IMR-90 (cell line): ENCODE results near the gene TMEM127. TPM values are rescaled to one million over a fixed set of nuclear protein-coding genes. Genes with fewer than 3 reads are reported as not detected.

Source experiments
- ATAC-seq: fragments of 200-7000 bp; cut with Tn5 transposase; 2 replicates; pipeline ENCODE4 v1.9.1; 2020; ENCODE audit warnings: low read depth, mild to moderate bottlenecking, moderate library complexity
- BruUV-seq: library from RNA; stranded (reverse); fragments of 400-500 nt; replicated peaks from 2 replicates; lab custom pipeline; 2021; lab: Mats Ljungman, UMichigan
- CTCF ChIA-PET: fragments of 300-600 bp; formaldehyde crosslinking; extraction: SDS; loops from one replicate; lab custom pipeline; 2021; ENCODE audit warnings: antibody characterized with exemption; lab: Yijun Ruan, JAX
- POLR2A ChIA-PET: fragments of 300-600 bp; sonication (Branson Sonifier 250); formaldehyde crosslinking; loops from one replicate; lab custom pipeline; 2022; ENCODE audit warnings: antibody characterized with exemption; ENCODE audit not compliant: unreplicated experiment; lab: Charles Lee
- DNase-seq: peaks from one replicate; pipeline ENCODE4 v3.0.0; 2013
- H2AFZ ChIP-seq: replicated peaks from 2 replicates; pipeline ENCODE3; 2013; ENCODE audit warnings: low read length, mild to moderate bottlenecking; ENCODE audit not compliant: poor library complexity
- H2AK5ac ChIP-seq: 2 replicates; pipeline ENCODE4 v1.6.1; 2013; ENCODE audit warnings: low read depth, low read length, inconsistent platforms
- H2AK9ac ChIP-seq: replicated peaks from 2 replicates; pipeline ENCODE3; 2013; ENCODE audit warnings: mild to moderate bottlenecking, low read depth, low read length, moderate library complexity; ENCODE audit not compliant: poor library complexity
- H2BK120ac ChIP-seq: 2 replicates; pipeline ENCODE4 v1.6.1; 2013; ENCODE audit warnings: low read depth, low read length, inconsistent platforms
- H2BK15ac ChIP-seq: 3 replicates; pipeline ENCODE4 v1.6.1; 2013; ENCODE audit warnings: low read depth, low read length, inconsistent platforms
- H2BK20ac ChIP-seq: 2 replicates; pipeline ENCODE4 v1.6.1; 2013; ENCODE audit warnings: low read depth, mild to moderate bottlenecking, inconsistent platforms, low read length, moderate library complexity
- H2BK5ac ChIP-seq: 2 replicates; pipeline ENCODE4 v1.6.1; 2013; ENCODE audit warnings: mild to moderate bottlenecking, low read depth, low read length, inconsistent platforms; ENCODE audit not compliant: poor library complexity, severe bottlenecking
- H3K14ac ChIP-seq: replicated peaks from 2 replicates; pipeline ENCODE4 v1.6.1; 2013; ENCODE audit warnings: low read depth, low read length, inconsistent platforms
- H3K18ac ChIP-seq: 2 replicates; pipeline ENCODE4 v1.6.1; 2013; ENCODE audit warnings: low read depth, low read length, control low read depth
- H3K23ac ChIP-seq: 2 replicates; pipeline ENCODE4 v1.6.1; 2013; ENCODE audit warnings: low read depth, low read length, inconsistent platforms
- H3K27ac ChIP-seq: 2 replicates; pipeline ENCODE4 v1.5.1; 2013; ENCODE audit warnings: mild to moderate bottlenecking, control low read depth, low read length; ENCODE audit not compliant: insufficient read depth
- H3K27me3 ChIP-seq: 2 replicates; pipeline ENCODE4 v1.6.1; 2013; ENCODE audit warnings: low read length; ENCODE audit not compliant: control insufficient read depth, insufficient read depth
- H3K36me3 ChIP-seq: 2 replicates; pipeline ENCODE4 v1.6.1; 2013; ENCODE audit warnings: low read length, mixed read lengths; ENCODE audit not compliant: control insufficient read depth, insufficient read depth
- H3K4ac ChIP-seq: 2 replicates; pipeline ENCODE4 v1.6.1; 2013; ENCODE audit warnings: low read depth, low read length, inconsistent platforms
- H3K4me1 ChIP-seq: 2 replicates; pipeline ENCODE4 v1.6.1; 2013; ENCODE audit warnings: low read length, mixed read lengths; ENCODE audit not compliant: control insufficient read depth, insufficient read depth
- H3K4me2 ChIP-seq: 2 replicates; pipeline ENCODE4 v1.6.1; 2013; ENCODE audit warnings: low read depth, mild to moderate bottlenecking, control low read depth, low read length, moderate library complexity
- H3K4me3 ChIP-seq: 2 replicates; pipeline ENCODE4 v1.5.1; 2013; ENCODE audit warnings: low read depth, mild to moderate bottlenecking, control low read depth, low read length, moderate library complexity; ENCODE audit not compliant: insufficient read depth
- H3K56ac ChIP-seq: 2 replicates; pipeline ENCODE4 v1.6.1; 2013; ENCODE audit warnings: low read length, inconsistent platforms; ENCODE audit not compliant: insufficient read depth; ENCODE audit errors: extremely low read depth
- H3K79me1 ChIP-seq, 2 experiments: 2 replicates each; pipeline ENCODE4 v1.6.1; 2013; ENCODE audit warnings: low read length in 2 of 2, inconsistent platforms in 1 of 2, low read depth in 1 of 2
- H3K9ac ChIP-seq: 2 replicates; pipeline ENCODE4 v1.6.1; 2013; ENCODE audit warnings: low read depth, low read length, control low read depth
- H3K9me1 ChIP-seq: 2 replicates; pipeline ENCODE4 v1.6.1; 2013; ENCODE audit warnings: low read length, inconsistent platforms; ENCODE audit not compliant: insufficient read depth
- H3K9me3 ChIP-seq: 2 replicates; pipeline ENCODE4 v1.6.1; 2013; ENCODE audit warnings: low read length; ENCODE audit not compliant: control insufficient read depth, insufficient read depth
- H4K20me1 ChIP-seq: 2 replicates; pipeline ENCODE4 v1.6.1; 2013; ENCODE audit warnings: low read length, inconsistent platforms; ENCODE audit not compliant: insufficient read depth
- H4K5ac ChIP-seq: 2 replicates; pipeline ENCODE4 v1.6.1; 2013; ENCODE audit warnings: mild to moderate bottlenecking, low read depth, low read length, control low read depth
- H4K8ac ChIP-seq, 2 experiments: 2 replicates each; pipeline ENCODE4 v1.6.1; 2013; ENCODE audit warnings: low read depth in 2 of 2, low read length in 2 of 2, control low read depth in 1 of 2, inconsistent platforms in 1 of 2
- H4K91ac ChIP-seq: 2 replicates; pipeline ENCODE4 v1.6.1; 2013; ENCODE audit warnings: low read depth, low read length, inconsistent platforms; ENCODE audit not compliant: insufficient read depth
- CEBPB ChIP-seq: IDR thresholded peaks from 2 replicates; pipeline ENCODE4 v1.6.1; 2012; ENCODE audit warnings: low read depth, low read length, improper control_type of control experiment
- CHD1 ChIP-seq: IDR thresholded peaks from 2 replicates; pipeline ENCODE4 v1.6.1; 2012; ENCODE audit warnings: low read depth, low read length, improper control_type of control experiment
- FOS ChIP-seq: fragments of 150-350 bp; IDR thresholded peaks from 2 replicates; pipeline ENCODE4 v1.6.1; 2016; ENCODE audit warnings: low read depth, low read length
- MAZ ChIP-seq: IDR thresholded peaks from 2 replicates; pipeline ENCODE4 v1.6.1; 2012; ENCODE audit warnings: low read depth, mild to moderate bottlenecking, low read length, improper control_type of control experiment, moderate library complexity, borderline replicate concordance
- MXI1 ChIP-seq: IDR thresholded peaks from 2 replicates; pipeline ENCODE4 v1.6.1; 2012; ENCODE audit warnings: low read depth, mild to moderate bottlenecking, low read length, moderate library complexity, borderline replicate concordance
- RAD21 ChIP-seq: IDR thresholded peaks from 2 replicates; pipeline ENCODE4 v1.6.1; 2012; ENCODE audit warnings: low read length, improper control_type of control experiment
- RFX5 ChIP-seq: IDR thresholded peaks from 2 replicates; pipeline ENCODE4 v1.8.0; 2012; ENCODE audit warnings: low read depth, mild to moderate bottlenecking, low read length, moderate library complexity
- USF2 ChIP-seq: fragments of 150-350 bp; IDR thresholded peaks from 2 replicates; pipeline ENCODE4 v1.6.1; 2017; ENCODE audit warnings: mild to moderate bottlenecking, antibody characterized with exemption, low read length, low read depth
- WGBS, 2 experiments: methylation state at CpG; one replicate each; pipeline versions ENCODE4 v1.1.5 to v1.1.7; 2013; ENCODE audit warnings: missing lambda C conversion rate in 2 of 2; ENCODE audit not compliant: insufficient read length in 1 of 2; ENCODE audit errors: extremely low coverage in 2 of 2; 5-methylcytosine and 5-hydroxymethylcytosine counted together
- dilution Hi-C: fragments of 300-500 bp; cut with HindIII; formaldehyde crosslinking; loops from one replicate; pipeline ENCODE4 v1.14.3; 2018; ENCODE audit warnings: low sequenced_read_pairs; ENCODE audit not compliant: unreplicated experiment
- in situ Hi-C: fragments of 300-500 bp; cut with MboI; formaldehyde crosslinking; loops from 3 replicates; pipeline ENCODE4 v1.14.3; 2019; ENCODE audit warnings: low sequenced_read_pairs, inconsistent platforms, mixed read lengths
- intact Hi-C: fragments of 100-400 bp; cut with micrococcal nuclease; formaldehyde crosslinking; loops from 2 replicates; pipeline ENCODE4 v1.10.0; 2022
- polyA plus RNA-seq, 3 experiments: library from polyadenylated mRNA; depleted of rRNA; stranded (reverse); fragments of >200 nt; gene quantifications; 2 replicates each; pipeline ENCODE4 v1.2.3, GENCODE V29; 2012; ENCODE audit warnings: low replicate concordance in 1 of 3
- total RNA-seq: library from RNA; depleted of rRNA; stranded (reverse); fragments of >200 nt; gene quantifications from 2 replicates; pipeline ENCODE4 v1.2.3, GENCODE V29; 2012

The TMEM127 gene
- total and polyA plus RNA-seq, 2 of the 4 experiments (the other 2 are of a cell fraction), result 35.7 to 47.6 TPM

- H3K4me1 ChIP-seq, result peaks cover 11% of the 10 kb centered on the region
- H3K9me3 ChIP-seq, result no peaks in the 10 kb centered on the region
- TF ChIP-seq CHD1, result no peak
- peak; percentile 61; the same call in 1 of the 2 replicates for TF ChIP-seq MAZ
- TF ChIP-seq USF2, result 0 out of 2 replicates have a peak, but pooled peaks have one; percentile 22
- TF ChIP-seq FOS, result peak; percentile 32; the same call in 1 of the 2 replicates
- peak; percentile 47; the same call in 1 of the 2 replicates for TF ChIP-seq MXI1
- TF ChIP-seq RFX5, result peak; percentile 67; the same call in 1 of the 2 replicates
- no peak for TF ChIP-seq RAD21
- TF ChIP-seq CEBPB, result no peak
- H2BK20ac ChIP-seq, result no peak overlapping the region
- 30% methylated on average over 3 of the region's 6 CpGs; no CpG with 5 or more reads in 1 of the 2 experiments for WGBS, 2 experiments
- H2AFZ ChIP-seq, result peak overlapping the region; percentile 77
- H4K8ac ChIP-seq, result peak overlapping the region in 1 of 2 experiments; percentile 61; a peak in 2 of 4 replicates
- peak overlapping the region; percentile 51 for H3K4me2 ChIP-seq
- H2BK120ac ChIP-seq, result 0 out of 2 replicates have a peak overlapping the region, but pooled peaks have one; percentile 2
- intact Hi-C loops (no loop called here), dilution Hi-C loops (no loop called here), in situ Hi-C loops (loop anchor here (25.0 kb wide), 1 partner anchor 240 kb away; no protein-coding TSS in a partner anchor)
- peak overlapping the region; percentile 28; the same call in 1 of the 2 replicates for H3K14ac ChIP-seq
- H3K27ac ChIP-seq, result peak overlapping the region; percentile 53
- peaks cover 9% of the 10 kb centered on the region for H4K20me1 ChIP-seq
- H3K9ac ChIP-seq, result peak overlapping the region; percentile 10; the same call in 1 of the 2 replicates
- H4K91ac ChIP-seq, result 0 out of 2 replicates have a peak overlapping the region, but pooled peaks have one; percentile 17
- DNase-seq (peak; percentile 97), ATAC-seq (peak; percentile 98)
- no peak overlapping the region for H4K5ac ChIP-seq
- H3K18ac ChIP-seq, result no peak overlapping the region
- H2AK5ac ChIP-seq, result peak overlapping the region; percentile 48; the same call in 1 of the 2 replicates
- peak overlapping the region; percentile 75 for H2AK9ac ChIP-seq
- peak overlapping the region; percentile 55 for H2BK5ac ChIP-seq
- ChIA-PET CTCF (no interaction called here), POLR2A (no interaction called here)
- H3K36me3 ChIP-seq, result peaks cover 35% of the 10 kb centered on the region
- H3K79me1 ChIP-seq, result peaks cover 11 to 35% of the 10 kb centered on the region in 2 experiments; a peak in 3 of 4 replicates
- no peaks in the 10 kb centered on the region for H3K27me3 ChIP-seq
- no peak overlapping the region; the same call in 1 of the 2 replicates for H3K56ac ChIP-seq
- peak overlapping the region; percentile 51 for H3K4ac ChIP-seq
- H3K4me3 ChIP-seq, result no peak overlapping the region
- TSS peak; percentile 47 for BruUV-seq
- H2BK15ac ChIP-seq, result no peak overlapping the region
- H3K23ac ChIP-seq, result peak overlapping the region; percentile 71
- H3K9me1 ChIP-seq, result peaks cover 26% of the 10 kb centered on the region
These were observed 14.0 kb downstream of the TMEM127 start for GRCh38 chr2:96251721-96252292.
